Fibroblast of mammary gland (primary cell): ENCODE data around the gene AOX1.
A peak's percentile ranks its signal among the peaks of the same experiment; 100 is the strongest.
"Not testable (repeated sequence)": the region's sequence is repeated elsewhere in the genome, so short reads cannot be mapped to it uniquely, and the experiment has no call there.

Source experiments
- DNase-seq: peaks from one replicate; pipeline ENCODE4 v3.0.0-alpha.2; 2010; ENCODE audit warnings: low read depth
- H3K4me3 ChIP-seq: 2 replicates; pipeline ENCODE4 v1.5.1; 2011; ENCODE audit warnings: low read depth, mild to moderate bottlenecking, low read length, moderate library complexity; ENCODE audit not compliant: control insufficient read depth
- CTCF ChIP-seq: conservative IDR thresholded peaks from 2 replicates; pipeline ENCODE4 v1.5.1; 2011; ENCODE audit warnings: low read depth, low read length, inconsistent platforms; ENCODE audit not compliant: control insufficient read depth, insufficient read depth

AOX1 gene

DNA sequence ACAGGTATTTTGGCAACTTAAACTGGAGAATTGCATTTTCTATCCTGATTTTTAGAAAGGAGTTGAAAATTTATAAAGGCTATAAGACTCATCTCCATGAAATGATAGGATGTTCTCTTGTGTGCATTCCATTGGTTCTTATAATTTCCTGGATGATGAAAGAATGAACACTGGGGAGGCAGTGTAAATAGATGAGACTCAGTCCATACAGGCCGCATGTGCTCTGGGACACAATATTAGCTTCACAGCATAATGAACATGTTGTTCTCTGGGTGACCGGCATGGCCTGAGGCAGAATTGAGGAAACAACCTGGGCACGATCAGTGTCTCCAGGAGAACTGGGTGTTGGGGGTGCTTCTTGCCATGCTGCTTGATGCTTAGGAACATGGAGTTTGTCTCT lies 38.8 kb downstream of the AOX1 start:
- TF ChIP-seq CTCF = no peak
- no peak overlapping the region for H3K4me3 ChIP-seq
- DNase-seq = peak; percentile 76

- H3K4me3 ChIP-seq = no peak overlapping the region
- DNase-seq = no peak
- no peak for TF ChIP-seq CTCF
Observed at GRCh38 chr2:200625282-200625681, 39.5 kb downstream of the AOX1 start.

DNA sequence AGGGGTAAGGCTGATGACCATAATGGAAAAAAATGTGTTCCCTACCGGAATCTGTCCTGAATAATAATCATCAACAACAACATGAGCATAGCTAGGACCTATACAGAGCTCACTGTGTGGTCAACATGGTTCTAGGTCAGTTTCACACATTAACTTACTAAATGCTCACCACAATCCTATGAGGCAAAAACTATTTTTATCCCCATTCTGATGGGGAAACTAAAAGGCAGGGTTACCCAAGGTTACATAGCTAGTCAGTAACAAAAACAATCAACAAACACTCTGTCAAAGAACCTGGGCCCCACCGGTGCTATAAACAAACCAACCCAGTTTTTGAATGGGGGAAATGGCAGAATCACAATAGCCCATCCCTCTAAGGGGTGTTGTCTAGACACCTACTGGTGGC lies 40.1 kb downstream of the AOX1 start:
- no peak for TF ChIP-seq CTCF
- DNase-seq = peak; percentile 55
- H3K4me3 ChIP-seq = no peak overlapping the region

GRCh38 chr2:200627110-200627770 lies 41.4 kb downstream of the AOX1 start:
- H3K4me3 ChIP-seq = no peak overlapping the region
- TF ChIP-seq CTCF = no peak
- DNase-seq = no peak

- H3K4me3 ChIP-seq = not testable (repeated sequence)
Observed at GRCh38 chr2:200628461-200628860, 42.6 kb downstream of the AOX1 start.

GRCh38 chr2:200631287-200631686 lies 45.5 kb downstream of the AOX1 start:
- no peak overlapping the region for H3K4me3 ChIP-seq
- no peak for DNase-seq
- no peak for TF ChIP-seq CTCF

More at GRCh38 chr2:200628461-200628860, 42.6 kb downstream of the AOX1 start:
- peak; percentile 23 for DNase-seq

DNA sequence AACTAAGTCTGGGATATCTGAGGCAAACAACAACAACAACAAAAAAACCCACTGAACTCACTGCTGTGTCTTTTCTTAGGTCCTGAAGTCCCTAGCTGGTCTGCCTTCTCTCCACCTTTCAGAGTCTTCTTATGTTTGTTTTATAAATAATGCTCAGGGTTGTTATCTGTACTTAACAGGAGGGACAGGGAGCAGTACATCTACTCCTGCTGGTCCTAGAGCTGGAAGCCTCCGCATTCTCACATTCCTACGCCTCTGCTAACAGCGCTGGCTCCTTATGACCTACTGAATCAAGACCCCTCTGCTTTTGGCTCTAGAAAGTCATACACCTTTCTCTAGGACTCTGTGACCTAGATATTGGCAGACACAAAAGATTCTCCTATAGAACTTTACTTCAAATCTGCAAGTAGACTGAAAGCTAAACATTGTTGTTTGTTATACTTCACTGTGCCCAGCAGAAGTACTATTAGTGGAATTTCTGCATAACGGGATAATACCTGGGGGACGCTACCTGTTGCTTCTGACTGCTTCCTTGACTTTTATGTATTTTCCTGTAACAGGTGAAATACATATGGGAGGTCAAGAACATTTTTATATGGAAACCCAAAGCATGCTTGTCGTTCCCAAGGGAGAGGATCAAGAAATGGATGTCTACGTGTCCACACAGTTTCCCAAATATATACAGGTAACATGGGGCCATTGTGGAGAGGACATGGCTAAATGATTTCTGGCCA lies 48.6 kb downstream of the AOX1 start:
- no peak overlapping the region for H3K4me3 ChIP-seq
- no peak for DNase-seq
- no peak for TF ChIP-seq CTCF
